Measurements from ENCODE around the gene ANXA3.

The ANXA3 gene

GRCh38 chr4:78602334-78602733 lies 50.8 kb downstream of the ANXA3 start:
- DNase-seq (ENCODE audit: low read depth): peak; percentile 72
- no peak for TF ChIP-seq CTCF (conservative IDR thresholded peaks at IDR 0.05; ENCODE audit: low read length)
- H3K4me3 ChIP-seq (ENCODE audit: low read length): no peak overlapping the region

GRCh38 chr4:78603384-78603783 lies 51.8 kb downstream of the ANXA3 start:
- DNase-seq (ENCODE audit: low read depth): no peak
- TF ChIP-seq CTCF (conservative IDR thresholded peaks at IDR 0.05; ENCODE audit: low read length): no peak
- H3K4me3 ChIP-seq (ENCODE audit: low read length): no peak overlapping the region

- TF ChIP-seq CTCF (conservative IDR thresholded peaks at IDR 0.05; ENCODE audit: low read length): no peak
- H3K4me3 ChIP-seq (ENCODE audit: low read length): no peak overlapping the region
- DNase-seq (ENCODE audit: low read depth): no peak
Observed at GRCh38 chr4:78604988-78605387, 53.4 kb downstream of the ANXA3 start.

DNA sequence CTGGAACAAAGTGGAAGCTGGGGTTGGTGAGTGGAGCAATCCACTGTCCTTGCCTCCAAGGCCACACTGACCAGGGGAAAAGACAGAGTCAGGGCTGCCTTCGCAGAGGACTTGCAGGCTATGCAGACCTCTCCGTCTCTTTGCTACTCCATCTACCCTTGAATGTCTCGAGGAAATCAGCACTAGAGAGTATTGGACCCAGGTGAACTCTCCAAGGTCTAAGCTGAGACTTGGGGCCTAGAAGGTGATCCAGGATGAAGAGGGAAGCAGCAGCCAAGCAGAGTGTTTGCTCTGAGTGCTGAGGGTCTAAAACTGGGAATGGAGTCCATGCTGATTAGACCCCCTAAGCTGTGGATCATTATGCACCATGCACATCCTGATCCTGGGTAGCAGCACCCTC lies 54.5 kb downstream of the ANXA3 start:
- H3K4me3 ChIP-seq (ENCODE audit: low read length): no peak overlapping the region
- no peak for DNase-seq (ENCODE audit: low read depth)
- no peak for TF ChIP-seq CTCF (conservative IDR thresholded peaks at IDR 0.05; ENCODE audit: low read length)

DNA sequence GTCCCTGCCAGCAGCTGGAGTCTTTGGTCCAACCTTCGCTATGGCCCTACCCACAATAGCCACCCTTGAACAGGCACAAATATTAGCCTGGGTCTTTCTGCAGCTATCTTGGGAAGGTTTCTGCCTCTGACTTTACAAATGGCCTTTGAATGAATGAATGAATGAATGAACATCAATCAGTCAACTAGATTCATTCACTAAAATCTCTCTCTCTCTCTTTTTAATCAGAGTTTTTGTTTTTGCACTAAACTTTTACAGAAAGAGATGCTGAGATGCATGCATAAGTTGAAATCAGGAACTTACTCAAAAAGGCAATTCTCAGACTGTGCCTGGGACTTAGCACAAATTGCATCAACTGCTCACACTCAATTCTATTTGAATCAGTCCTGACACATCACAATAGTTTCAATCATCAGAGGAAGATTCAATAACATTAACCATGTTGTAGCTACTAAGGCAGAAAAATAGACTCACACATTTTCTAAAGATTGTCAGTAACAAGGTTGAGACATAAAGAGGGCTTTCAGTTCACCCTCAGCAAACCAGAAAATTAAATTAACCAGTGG lies 55.0 kb downstream of the ANXA3 start:
- no peak overlapping the region for H3K4me3 ChIP-seq (ENCODE audit: low read length)
- DNase-seq (ENCODE audit: low read depth): no peak
- TF ChIP-seq CTCF (conservative IDR thresholded peaks at IDR 0.05; ENCODE audit: low read length): no peak

- TF ChIP-seq CTCF (conservative IDR thresholded peaks at IDR 0.05; ENCODE audit: low read length): no peak
- H3K4me3 ChIP-seq (ENCODE audit: low read length): no peak overlapping the region
- DNase-seq (ENCODE audit: low read depth): no peak
Observed at GRCh38 chr4:78608684-78609083, 57.1 kb downstream of the ANXA3 start.

- DNase-seq (ENCODE audit: low read depth): no peak
- TF ChIP-seq CTCF (conservative IDR thresholded peaks at IDR 0.05; ENCODE audit: low read length): no peak
- H3K4me3 ChIP-seq (ENCODE audit: low read length): no peak overlapping the region
Observed at GRCh38 chr4:78609580-78609979, 58.0 kb downstream of the ANXA3 start.

All from AG10803 (cell line).